Embryonic facial prominence (tissue), 1 donor: ENCODE data around the gene CTSZ.
A peak's percentile ranks its signal among the peaks of the same experiment; 100 is the strongest.
"Not testable (repeated sequence)": the region's sequence is repeated elsewhere in the genome, so short reads cannot be mapped to it uniquely, and the experiment has no call there.

Experiments
- DNase-seq: peaks from one replicate; pipeline ENCODE4 v3.0.0-alpha.2; 2016; ENCODE audit errors: extremely low spot score

Gene CTSZ

GRCh38 chr20:58996226-58996611, 10.8 kb downstream of the CTSZ start:
- DNase-seq: no peak

GRCh38 chr20:58995461-58996225, 11.4 kb downstream of the CTSZ start:
- no peak for DNase-seq

DNA sequence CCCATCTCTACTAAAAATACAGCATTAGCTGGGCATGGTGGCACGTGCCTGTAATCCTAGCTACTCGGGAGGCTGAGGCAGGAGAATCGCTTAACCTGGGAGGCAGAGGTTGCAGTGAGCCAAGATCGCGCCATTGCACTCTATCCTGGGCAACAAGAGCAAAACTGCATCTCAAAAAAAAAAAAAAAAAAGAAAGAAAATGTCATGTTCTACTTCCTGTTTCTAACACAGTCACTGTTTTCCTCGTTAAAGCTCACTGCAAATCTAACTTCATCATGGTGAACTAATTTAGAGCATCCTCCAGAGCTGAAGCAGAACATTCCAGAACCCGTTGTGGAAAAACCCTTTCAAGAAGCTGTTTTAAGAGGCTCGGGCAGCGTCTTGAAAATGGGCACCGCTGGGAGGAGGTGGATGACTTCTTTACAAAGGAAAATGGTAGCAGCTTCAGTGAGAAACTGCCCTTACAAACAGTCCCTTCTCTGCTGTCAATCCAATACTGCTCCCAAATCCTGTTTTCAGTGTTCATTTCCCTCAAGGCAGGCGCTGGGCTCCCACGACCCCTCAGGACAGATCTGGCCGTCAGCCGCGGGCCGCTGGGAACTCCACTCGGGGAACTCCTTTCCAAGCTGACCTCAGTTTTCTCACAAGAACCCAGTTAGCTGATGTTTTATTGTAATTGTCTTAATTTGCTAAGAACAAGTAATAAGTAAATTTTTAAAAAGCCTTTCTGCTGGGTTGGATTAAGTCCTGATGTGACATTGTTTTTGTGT, 12.5 kb downstream of the CTSZ start:
- no peak for DNase-seq

DNA sequence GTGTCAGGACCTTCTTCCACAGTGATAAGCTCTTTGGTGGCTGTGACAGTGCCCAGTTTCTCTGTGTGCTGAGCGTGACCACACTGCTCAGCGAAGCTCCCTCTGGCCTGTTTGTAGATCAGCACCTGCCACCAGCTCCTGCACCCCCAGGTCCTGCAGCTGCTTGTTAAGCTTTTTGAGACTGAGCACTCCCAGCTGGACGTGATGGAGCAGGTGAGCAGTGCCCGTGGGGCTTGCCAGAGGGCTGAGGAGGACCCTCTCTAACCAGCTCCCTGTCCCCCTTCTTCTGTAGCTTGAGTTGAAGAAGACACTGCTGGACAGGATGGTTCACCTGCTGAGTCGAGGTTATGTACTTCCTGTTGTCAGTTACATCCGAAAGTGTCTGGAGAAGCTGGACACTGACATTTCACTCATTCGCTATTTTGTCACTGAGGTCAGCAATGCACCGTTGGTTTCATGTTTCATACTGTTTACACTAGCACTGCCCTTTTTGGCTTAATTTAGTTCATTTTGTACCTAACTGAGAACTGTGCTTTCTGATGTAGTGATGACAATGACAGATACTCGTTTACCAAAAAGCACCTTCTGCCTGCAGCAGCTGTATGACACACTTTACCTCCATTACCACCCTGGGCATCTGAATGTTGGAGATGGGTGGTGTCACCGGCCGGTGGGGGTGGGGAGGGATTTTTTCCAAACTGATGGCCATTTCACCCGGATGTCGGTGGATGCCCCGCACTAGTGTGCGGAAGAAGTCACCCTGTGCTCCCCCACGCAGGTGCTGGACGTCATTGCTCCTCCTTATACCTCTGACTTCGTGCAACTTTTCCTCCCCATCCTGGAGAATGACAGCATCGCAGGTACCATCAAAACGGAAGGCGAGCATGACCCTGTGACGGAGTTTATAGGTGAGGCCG, 13.5 kb downstream of the CTSZ start:
- DNase-seq: no peak

DNA sequence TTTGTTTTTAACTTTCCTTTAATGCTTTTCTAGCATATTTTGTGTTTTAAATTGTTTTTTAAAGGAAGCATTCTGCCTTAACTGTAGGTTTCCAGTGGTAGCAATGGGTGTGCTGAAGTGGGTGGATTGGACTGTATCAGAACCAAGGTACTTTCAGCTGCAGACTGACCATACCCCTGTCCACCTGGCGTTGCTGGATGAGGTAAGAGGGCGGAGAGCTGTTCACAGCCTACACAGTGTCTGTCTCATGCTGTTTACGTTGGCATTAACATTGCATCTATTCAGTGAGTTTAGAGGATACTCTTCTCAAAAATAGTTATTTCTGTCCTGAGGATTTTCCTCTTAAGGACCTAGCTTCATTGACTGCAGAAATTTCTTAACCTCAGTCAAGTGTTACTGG, 14.1 kb downstream of the CTSZ start:
- no peak for DNase-seq

GRCh38 chr20:58991715-58992114, 15.3 kb downstream of the CTSZ start:
- no peak for DNase-seq

DNA sequence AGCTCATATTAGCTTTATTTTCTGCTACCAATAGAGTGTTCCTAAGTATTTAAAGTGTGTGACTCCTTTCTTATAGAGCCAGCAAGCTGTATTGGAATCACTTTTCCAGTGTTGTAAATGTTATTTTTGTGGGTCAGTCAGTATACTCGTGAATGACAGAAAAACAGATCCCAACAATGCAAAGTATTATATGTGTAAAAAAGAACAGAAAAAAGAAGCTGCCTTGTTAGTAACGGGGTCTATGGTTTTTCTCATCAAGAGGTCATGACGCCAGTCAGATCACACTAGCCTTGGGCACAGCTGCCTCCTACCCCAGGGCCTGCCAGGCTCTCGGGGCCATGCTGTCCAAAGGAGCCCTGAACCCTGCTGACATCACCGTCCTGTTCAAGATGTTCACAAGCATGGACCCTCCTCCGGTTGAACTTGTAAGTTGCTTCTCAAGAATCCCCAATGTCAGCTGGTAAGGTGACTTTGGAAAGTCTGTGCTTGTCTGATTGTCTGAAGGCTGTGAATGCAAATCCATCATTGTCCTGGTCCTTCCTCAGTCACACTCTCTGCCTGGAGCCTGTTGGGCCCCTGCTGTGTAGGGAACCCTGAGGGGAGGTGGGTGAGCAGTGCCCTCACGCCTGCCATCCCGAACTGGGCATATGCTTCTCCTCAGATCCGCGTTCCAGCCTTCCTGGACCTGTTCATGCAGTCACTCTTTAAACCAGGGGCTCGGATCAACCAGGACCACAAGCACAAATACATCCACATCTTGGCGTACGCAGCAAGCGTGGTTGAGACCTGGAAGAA, 16.2 kb downstream of the CTSZ start:
- DNase-seq: no peak

- no peak for DNase-seq
These were observed 17.9 kb downstream of the CTSZ start for GRCh38 chr20:58989196-58989595.

DNA sequence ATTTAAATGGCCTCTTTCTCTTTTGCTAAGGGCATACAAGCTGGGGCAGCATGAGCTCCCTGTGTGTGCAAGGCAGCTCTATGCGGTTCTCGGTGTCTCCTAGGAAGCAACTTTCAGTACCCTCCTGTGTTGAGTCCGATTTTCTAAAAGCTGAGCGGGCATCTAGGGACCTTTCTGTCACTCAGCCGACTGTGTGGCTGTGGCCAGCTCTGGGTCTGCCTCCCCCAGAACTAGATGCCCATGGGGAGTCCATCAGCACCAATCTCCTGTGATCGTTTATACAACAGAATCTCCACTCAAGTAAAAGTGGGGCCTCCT, 18.5 kb downstream of the CTSZ start:
- DNase-seq: no peak

DNA sequence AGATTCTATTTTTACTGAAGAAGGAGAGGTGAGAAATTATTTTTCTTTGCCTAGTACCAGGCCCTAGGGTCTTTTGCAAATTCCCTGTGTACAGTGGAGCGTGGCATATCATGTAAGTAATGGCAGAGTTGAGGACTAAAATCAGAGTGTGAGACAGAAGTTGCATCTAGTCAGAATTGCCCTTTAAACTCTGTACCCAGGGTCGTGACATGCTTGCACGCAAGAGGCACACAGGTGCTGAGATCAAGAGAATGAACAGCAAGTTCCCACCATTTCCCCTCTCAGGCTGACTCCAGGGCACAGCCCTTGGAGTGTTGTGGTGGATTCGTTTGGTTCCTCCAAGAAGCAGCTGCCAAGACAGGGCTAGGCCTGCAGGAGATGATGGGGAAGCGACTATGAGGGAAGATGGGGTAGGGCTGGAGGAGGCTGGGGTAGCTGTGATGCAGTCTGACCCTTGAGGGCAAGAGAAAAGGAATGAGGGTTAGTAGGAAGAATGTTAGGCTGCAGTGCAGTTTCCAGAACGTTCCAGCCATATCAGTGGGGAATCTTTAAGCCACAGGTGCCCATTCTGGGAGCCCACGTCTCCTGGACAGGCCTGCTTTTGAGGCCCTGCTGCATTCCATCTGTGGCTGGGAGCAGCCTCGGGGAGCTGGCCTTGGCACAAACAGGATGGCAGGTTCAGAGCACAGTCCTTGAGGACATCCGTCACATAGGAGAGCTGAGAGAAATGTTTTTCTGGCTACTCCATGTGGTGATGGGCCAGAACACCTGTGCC, 19.1 kb downstream of the CTSZ start:
- DNase-seq: no peak

DNA sequence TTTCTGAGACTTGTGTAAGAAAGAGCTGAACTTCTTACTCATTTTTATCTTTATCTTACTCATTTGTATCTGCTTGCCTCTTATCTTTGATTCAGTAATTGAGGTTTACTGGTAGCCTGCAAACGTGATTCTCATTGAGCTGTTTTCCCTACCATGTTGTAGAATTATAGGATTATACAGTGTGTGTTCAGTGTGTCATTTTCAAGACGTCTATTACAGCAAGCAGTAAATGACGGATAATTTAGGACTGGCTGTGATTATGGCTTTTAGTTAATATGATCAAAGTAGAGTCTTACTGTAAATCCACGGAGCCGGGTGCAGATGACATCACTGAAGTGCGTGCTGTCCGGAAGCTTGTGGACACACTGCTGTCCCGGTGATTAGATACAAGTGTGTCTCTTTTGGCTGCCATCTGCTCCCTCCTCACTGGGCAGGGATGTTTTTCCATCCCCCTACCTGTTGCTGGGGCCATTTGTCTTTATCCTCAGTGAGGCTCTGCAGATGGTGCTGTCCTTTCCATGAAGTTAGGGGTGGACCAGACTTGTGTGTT, 20.0 kb downstream of the CTSZ start:
- DNase-seq: no peak

GRCh38 chr20:58986286-58986967, 20.6 kb downstream of the CTSZ start:
- DNase-seq: no peak

DNA sequence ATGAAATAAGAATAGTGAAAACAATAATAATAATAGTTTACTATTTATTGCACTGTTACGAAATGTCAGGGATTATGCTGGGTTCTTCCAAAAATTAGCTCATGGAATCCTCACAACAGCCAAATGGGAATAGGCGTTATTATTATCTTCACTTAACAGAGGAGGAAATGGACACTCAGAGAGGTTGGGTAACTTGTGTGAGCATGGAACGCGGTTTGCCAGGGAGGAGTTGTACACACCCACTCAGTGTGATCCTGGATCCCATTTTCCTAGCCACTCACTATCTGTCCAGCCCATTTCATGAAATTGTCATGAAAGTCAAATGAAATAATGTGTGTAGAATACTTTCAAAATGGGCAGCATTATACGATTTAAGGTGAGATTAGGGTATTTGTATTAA, 21.4 kb downstream of the CTSZ start:
- no peak for DNase-seq

DNA sequence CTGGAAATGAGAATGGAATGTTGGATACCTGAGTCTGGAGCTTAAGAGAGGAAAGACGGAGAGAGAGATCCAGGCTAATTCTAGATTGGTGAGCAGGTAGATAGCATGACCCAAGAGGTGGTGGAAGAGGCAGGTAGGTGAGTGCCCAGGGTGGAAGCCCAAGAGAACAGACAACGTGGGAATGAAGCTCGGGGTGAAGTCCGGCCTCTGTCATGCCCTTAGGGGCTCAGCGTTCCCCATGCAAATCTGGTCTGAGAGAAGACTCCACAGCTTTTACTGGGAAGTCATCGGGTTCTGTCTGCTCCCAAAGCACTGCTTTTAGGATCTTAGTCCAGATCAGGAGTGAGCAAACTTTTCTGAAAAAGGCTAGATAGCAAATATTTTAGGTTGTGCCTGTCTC, 22.4 kb downstream of the CTSZ start:
- DNase-seq: no peak

GRCh38 chr20:58983115-58983468, 24.0 kb downstream of the CTSZ start:
- DNase-seq: not testable (repeated sequence)

GRCh38 chr20:58982406-58983114, 24.5 kb downstream of the CTSZ start:
- DNase-seq: no peak

GRCh38 chr20:58981628-58982364, 25.3 kb downstream of the CTSZ start:
- no peak for DNase-seq

DNA sequence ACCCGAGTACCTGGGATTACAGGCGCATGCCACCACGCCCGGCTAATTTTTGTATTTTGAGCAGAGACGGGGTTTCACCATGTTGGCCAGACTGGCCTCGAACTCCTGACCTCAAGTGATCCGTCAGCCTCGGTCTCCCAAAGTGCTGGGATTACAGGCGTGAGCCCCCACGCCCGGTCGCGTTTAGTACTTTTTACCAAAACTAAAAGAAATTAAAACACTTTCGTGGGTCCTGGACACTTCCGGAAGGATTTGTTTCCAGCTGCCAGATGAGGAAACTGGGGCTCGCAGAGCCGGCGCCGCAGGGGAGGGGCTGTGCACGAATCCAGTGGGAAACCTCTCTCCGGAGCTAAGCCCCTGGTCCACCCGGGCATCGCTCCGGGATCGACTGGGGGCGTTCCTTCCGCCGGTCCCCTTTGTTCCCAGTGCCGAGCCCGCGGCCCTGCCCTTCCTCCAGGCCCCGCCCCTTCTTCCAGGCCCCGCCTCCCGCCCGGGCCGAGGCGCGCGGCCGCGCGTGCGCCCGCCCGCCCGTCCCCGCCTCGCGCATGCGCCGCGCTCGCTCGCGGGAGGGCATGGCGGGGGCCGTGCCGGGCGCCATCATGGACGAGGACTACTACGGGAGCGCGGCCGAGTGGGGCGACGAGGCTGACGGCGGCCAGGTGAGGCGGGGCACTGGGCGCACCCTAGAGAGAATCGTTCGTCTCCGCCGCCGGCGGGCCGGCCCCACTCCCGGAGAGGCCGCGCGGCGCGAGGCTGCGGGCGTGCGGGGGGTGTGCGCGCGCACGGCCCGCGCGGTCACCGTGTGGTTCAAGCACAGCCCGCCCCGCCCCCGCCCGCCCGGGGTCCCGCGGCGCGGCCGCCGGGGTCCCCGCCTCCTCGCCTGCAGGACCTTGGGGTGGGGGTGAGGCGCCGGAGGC, 26.1 kb downstream of the CTSZ start, which contains the start of gene NELFCD:
NELFCD (plus strand) TSS at position 546 of the 917 bp plus-strand sequence; CDS start at position 600, 54 bp downstream.
- peak; percentile 68 for DNase-seq
